Liver (tissue), 3 donors: ENCODE results near the gene ADAMTS4.

ENCODE experiments used
- HNF4A ChIP-seq, 2 donors: conservative IDR thresholded peaks; 2 replicates each; pipeline ENCODE4 v1.6.1; 2016; ENCODE audit warnings: antibody characterized with exemption in 2 of 2, mild to moderate bottlenecking in 2 of 2
- YY1 ChIP-seq: IDR thresholded peaks from 2 replicates; pipeline ENCODE4 v1.6.1; 2016; ENCODE audit warnings: antibody characterized with exemption, mild to moderate bottlenecking
- TF ChIP-seq, protein P1 (sequence below): fragments of 150-350 bp; IDR thresholded peaks from 2 replicates; pipeline ENCODE4 v1.5.1; 2017; ENCODE audit warnings: improper control_type of control experiment, low read depth, low read length; ENCODE audit not compliant: missing input control
- TF ChIP-seq, protein P2 (sequence below): IDR thresholded peaks from 2 replicates; pipeline ENCODE4 v1.6.1; 2016; ENCODE audit warnings: antibody characterized with exemption
- TF ChIP-seq, protein P3 (sequence below): IDR thresholded peaks from 2 replicates; pipeline ENCODE4 v1.6.1; 2016; ENCODE audit warnings: antibody characterized with exemption, mild to moderate bottlenecking
- TF ChIP-seq, protein P4 (sequence below): IDR thresholded peaks from 2 replicates; pipeline ENCODE4 v1.6.1; 2016; ENCODE audit warnings: antibody characterized with exemption
- TF ChIP-seq, protein P5 (sequence below): IDR thresholded peaks from 2 replicates; pipeline ENCODE4 v1.6.1; 2016; ENCODE audit warnings: antibody characterized with exemption
- donor health status: healthy.
- donor health status: healthy.

DNA sequence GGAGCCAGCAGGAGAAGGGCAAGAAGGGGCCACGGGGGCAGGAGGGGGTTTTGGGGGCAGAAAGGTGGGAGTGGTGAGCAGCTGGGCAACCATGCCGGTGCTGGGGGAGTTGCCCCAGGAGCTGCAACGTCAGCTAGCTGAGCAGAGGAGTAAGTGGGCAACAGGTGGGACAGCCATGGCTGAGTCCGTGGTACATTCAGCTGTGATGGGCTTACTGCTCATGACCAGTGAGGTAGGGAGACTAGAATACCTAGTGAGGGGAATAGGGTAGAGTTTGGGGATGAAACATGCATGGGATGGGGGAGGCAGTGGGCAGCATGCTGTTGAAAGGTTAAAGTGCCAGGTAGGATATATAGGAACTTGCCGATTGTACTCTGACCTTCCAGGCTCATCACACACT is 37.2 kb downstream of the ADAMTS4 start:
- TF ChIP-seq, protein P1, sequence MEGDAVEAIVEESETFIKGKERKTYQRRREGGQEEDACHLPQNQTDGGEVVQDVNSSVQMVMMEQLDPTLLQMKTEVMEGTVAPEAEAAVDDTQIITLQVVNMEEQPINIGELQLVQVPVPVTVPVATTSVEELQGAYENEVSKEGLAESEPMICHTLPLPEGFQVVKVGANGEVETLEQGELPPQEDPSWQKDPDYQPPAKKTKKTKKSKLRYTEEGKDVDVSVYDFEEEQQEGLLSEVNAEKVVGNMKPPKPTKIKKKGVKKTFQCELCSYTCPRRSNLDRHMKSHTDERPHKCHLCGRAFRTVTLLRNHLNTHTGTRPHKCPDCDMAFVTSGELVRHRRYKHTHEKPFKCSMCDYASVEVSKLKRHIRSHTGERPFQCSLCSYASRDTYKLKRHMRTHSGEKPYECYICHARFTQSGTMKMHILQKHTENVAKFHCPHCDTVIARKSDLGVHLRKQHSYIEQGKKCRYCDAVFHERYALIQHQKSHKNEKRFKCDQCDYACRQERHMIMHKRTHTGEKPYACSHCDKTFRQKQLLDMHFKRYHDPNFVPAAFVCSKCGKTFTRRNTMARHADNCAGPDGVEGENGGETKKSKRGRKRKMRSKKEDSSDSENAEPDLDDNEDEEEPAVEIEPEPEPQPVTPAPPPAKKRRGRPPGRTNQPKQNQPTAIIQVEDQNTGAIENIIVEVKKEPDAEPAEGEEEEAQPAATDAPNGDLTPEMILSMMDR = no peak
- TF ChIP-seq, protein P2, sequence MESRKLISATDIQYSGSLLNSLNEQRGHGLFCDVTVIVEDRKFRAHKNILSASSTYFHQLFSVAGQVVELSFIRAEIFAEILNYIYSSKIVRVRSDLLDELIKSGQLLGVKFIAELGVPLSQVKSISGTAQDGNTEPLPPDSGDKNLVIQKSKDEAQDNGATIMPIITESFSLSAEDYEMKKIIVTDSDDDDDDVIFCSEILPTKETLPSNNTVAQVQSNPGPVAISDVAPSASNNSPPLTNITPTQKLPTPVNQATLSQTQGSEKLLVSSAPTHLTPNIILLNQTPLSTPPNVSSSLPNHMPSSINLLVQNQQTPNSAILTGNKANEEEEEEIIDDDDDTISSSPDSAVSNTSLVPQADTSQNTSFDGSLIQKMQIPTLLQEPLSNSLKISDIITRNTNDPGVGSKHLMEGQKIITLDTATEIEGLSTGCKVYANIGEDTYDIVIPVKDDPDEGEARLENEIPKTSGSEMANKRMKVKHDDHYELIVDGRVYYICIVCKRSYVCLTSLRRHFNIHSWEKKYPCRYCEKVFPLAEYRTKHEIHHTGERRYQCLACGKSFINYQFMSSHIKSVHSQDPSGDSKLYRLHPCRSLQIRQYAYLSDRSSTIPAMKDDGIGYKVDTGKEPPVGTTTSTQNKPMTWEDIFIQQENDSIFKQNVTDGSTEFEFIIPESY = no peak
- TF ChIP-seq, protein P3, sequence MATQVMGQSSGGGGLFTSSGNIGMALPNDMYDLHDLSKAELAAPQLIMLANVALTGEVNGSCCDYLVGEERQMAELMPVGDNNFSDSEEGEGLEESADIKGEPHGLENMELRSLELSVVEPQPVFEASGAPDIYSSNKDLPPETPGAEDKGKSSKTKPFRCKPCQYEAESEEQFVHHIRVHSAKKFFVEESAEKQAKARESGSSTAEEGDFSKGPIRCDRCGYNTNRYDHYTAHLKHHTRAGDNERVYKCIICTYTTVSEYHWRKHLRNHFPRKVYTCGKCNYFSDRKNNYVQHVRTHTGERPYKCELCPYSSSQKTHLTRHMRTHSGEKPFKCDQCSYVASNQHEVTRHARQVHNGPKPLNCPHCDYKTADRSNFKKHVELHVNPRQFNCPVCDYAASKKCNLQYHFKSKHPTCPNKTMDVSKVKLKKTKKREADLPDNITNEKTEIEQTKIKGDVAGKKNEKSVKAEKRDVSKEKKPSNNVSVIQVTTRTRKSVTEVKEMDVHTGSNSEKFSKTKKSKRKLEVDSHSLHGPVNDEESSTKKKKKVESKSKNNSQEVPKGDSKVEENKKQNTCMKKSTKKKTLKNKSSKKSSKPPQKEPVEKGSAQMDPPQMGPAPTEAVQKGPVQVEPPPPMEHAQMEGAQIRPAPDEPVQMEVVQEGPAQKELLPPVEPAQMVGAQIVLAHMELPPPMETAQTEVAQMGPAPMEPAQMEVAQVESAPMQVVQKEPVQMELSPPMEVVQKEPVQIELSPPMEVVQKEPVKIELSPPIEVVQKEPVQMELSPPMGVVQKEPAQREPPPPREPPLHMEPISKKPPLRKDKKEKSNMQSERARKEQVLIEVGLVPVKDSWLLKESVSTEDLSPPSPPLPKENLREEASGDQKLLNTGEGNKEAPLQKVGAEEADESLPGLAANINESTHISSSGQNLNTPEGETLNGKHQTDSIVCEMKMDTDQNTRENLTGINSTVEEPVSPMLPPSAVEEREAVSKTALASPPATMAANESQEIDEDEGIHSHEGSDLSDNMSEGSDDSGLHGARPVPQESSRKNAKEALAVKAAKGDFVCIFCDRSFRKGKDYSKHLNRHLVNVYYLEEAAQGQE = no peak
- TF ChIP-seq, protein P4, sequence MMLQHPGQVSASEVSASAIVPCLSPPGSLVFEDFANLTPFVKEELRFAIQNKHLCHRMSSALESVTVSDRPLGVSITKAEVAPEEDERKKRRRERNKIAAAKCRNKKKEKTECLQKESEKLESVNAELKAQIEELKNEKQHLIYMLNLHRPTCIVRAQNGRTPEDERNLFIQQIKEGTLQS = no peak
- TF ChIP-seq, protein P5, sequence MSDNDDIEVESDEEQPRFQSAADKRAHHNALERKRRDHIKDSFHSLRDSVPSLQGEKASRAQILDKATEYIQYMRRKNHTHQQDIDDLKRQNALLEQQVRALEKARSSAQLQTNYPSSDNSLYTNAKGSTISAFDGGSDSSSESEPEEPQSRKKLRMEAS = no peak
- no peak for TF ChIP-seq YY1
- no peak for TF ChIP-seq HNF4A (conservative IDR thresholded peaks at IDR 0.05)
